ENCODE results near the gene XXYLT1.

The XXYLT1 gene

DNA sequence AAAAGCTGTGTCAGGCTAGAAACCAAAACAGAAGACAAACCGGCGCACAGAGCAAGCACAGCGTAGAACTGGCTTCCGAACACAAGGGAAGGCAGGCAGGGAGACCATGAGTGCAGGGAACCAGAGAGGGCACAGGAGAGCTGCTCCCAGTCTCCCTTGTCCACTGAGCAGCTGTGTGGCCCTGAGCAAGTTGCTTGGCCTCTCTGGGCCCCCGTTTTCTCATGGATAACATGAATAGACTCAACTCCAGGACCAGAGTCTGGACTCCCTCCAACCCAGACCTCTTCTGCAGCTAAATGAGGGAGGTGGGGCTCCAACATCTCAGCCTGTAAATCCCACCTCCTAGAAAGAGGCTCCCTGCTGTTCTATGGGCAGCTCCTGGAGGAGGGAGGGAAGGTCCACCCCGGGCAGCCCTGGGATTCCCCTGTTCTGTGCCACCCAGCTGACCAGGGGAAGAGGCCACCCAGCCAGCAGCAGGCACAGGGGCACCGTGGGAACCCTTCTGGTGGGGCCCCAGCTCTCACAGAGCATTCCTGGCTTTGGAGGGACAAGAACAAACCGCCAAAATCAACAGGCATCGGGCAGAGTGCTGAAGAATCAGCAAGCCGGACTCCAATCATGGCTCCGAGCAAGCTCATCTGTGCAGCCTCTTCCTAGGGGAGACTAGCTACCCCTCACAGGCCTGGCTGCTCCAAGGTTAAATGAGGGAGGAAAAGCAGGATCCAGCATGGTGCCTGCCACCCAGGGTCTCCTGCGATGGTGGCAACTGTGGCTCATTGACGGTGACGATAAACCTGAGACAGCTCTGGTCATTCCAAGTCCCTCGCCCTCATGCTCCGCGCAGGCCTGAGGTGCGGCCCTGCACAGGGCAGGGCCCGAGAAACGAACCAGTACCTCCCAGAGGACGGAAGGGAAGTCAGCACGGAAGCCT is 15.1 kb downstream of the XXYLT1 start:
- TF ChIP-seq, protein P1, sequence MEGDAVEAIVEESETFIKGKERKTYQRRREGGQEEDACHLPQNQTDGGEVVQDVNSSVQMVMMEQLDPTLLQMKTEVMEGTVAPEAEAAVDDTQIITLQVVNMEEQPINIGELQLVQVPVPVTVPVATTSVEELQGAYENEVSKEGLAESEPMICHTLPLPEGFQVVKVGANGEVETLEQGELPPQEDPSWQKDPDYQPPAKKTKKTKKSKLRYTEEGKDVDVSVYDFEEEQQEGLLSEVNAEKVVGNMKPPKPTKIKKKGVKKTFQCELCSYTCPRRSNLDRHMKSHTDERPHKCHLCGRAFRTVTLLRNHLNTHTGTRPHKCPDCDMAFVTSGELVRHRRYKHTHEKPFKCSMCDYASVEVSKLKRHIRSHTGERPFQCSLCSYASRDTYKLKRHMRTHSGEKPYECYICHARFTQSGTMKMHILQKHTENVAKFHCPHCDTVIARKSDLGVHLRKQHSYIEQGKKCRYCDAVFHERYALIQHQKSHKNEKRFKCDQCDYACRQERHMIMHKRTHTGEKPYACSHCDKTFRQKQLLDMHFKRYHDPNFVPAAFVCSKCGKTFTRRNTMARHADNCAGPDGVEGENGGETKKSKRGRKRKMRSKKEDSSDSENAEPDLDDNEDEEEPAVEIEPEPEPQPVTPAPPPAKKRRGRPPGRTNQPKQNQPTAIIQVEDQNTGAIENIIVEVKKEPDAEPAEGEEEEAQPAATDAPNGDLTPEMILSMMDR (IDR thresholded peaks at IDR 0.05; ENCODE audit: poor library complexity, severe bottlenecking): no peak
- no peaks in the 10 kb centered on the region for H3K36me3 ChIP-seq (ENCODE audit: low read depth)
- H3K4me1 ChIP-seq (ENCODE audit: insufficient read depth, poor library complexity, severe bottlenecking): peaks cover 8% of the 10 kb centered on the region
- ATAC-seq (ENCODE audit: low read depth) (no peak), DNase-seq (ENCODE audit: low spot score) (no peak)
- no peaks in the 10 kb centered on the region for H3K9me3 ChIP-seq (ENCODE audit: severe bottlenecking)
- H3K4me3 ChIP-seq (ENCODE audit: severe bottlenecking): no peak overlapping the region
- H3K27ac ChIP-seq (ENCODE audit: poor library complexity, severe bottlenecking): no peak overlapping the region
- no peaks in the 10 kb centered on the region for H3K27me3 ChIP-seq (ENCODE audit: insufficient read depth, poor library complexity, severe bottlenecking)

DNA sequence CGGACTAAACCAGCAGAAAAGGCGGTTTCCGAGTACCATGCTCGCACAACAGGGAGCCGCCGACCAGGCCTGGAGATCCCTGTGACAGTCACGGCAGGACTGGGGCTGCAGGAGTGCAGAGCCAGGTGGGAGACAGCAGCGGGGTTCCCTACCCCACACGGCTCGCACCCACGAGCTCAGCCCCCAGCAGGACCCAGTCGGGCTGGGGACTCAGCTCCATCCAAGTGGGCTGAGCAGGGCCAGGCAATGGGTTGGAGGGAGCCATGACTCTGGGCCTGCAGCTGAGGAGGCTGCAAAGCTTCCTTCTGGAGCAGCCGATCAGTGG is 15.8 kb downstream of the XXYLT1 start:
- DNase-seq (ENCODE audit: low spot score): no peak
- no peaks in the 10 kb centered on the region for H3K36me3 ChIP-seq (ENCODE audit: low read depth)
- no peaks in the 10 kb centered on the region for H3K9me3 ChIP-seq (ENCODE audit: severe bottlenecking)
- no peak overlapping the region for H3K27ac ChIP-seq (ENCODE audit: poor library complexity, severe bottlenecking)
- H3K4me3 ChIP-seq (ENCODE audit: severe bottlenecking): no peak overlapping the region
- H3K4me1 ChIP-seq (ENCODE audit: insufficient read depth, poor library complexity, severe bottlenecking): peaks cover 8% of the 10 kb centered on the region
- ATAC-seq (ENCODE audit: low read depth): no peak
- TF ChIP-seq, protein P1 (IDR thresholded peaks at IDR 0.05; ENCODE audit: poor library complexity, severe bottlenecking): no peak
- no peaks in the 10 kb centered on the region for H3K27me3 ChIP-seq (ENCODE audit: insufficient read depth, poor library complexity, severe bottlenecking)

- ATAC-seq (ENCODE audit: low read depth) (no peak), DNase-seq (ENCODE audit: low spot score) (no peak)
- Histone ChIP-seq H3K4me3 (ENCODE audit: severe bottlenecking) (no peak overlapping the region), H3K27me3 (ENCODE audit: insufficient read depth, poor library complexity, severe bottlenecking) (no peaks in the 10 kb centered on the region), H3K36me3 (ENCODE audit: low read depth) (no peaks in the 10 kb centered on the region), H3K4me1 (ENCODE audit: insufficient read depth, poor library complexity, severe bottlenecking) (peaks cover 8% of the 10 kb centered on the region), H3K27ac (ENCODE audit: poor library complexity, severe bottlenecking) (no peak overlapping the region), H3K9me3 (ENCODE audit: severe bottlenecking) (no peaks in the 10 kb centered on the region)
- TF ChIP-seq, protein P1 (IDR thresholded peaks at IDR 0.05; ENCODE audit: poor library complexity, severe bottlenecking): no peak
Observed at GRCh38 chr3:195254454-195255175, 16.3 kb downstream of the XXYLT1 start.

GRCh38 chr3:195253923-195254432 is 17.0 kb downstream of the XXYLT1 start:
- no peak for DNase-seq (ENCODE audit: low spot score)
- no peaks in the 10 kb centered on the region for H3K36me3 ChIP-seq (ENCODE audit: low read depth)
- no peaks in the 10 kb centered on the region for H3K9me3 ChIP-seq (ENCODE audit: severe bottlenecking)
- H3K4me1 ChIP-seq (ENCODE audit: insufficient read depth, poor library complexity, severe bottlenecking): peaks cover 3% of the 10 kb centered on the region
- H3K27me3 ChIP-seq (ENCODE audit: insufficient read depth, poor library complexity, severe bottlenecking): no peaks in the 10 kb centered on the region
- TF ChIP-seq, protein P1 (IDR thresholded peaks at IDR 0.05; ENCODE audit: poor library complexity, severe bottlenecking): no peak
- no peak for ATAC-seq (ENCODE audit: low read depth)
- no peak overlapping the region for H3K27ac ChIP-seq (ENCODE audit: poor library complexity, severe bottlenecking)
- no peak overlapping the region for H3K4me3 ChIP-seq (ENCODE audit: severe bottlenecking)

Data from RWPE2 (cell line).